Measurements from ENCODE around the gene HNRNPF. TPM values are rescaled to one million over a fixed set of nuclear protein-coding genes. Genes with fewer than 3 reads are reported as not detected.
A peak's percentile ranks its signal among the peaks of the same experiment; 100 is the strongest.
"Not testable (repeated sequence)": the region's sequence is repeated elsewhere in the genome, so short reads cannot be mapped to it uniquely, and the experiment has no call there.

Gene HNRNPF
- total and polyA plus RNA-seq, 12 donors: 48.7 to 207 (median 139) TPM

DNA sequence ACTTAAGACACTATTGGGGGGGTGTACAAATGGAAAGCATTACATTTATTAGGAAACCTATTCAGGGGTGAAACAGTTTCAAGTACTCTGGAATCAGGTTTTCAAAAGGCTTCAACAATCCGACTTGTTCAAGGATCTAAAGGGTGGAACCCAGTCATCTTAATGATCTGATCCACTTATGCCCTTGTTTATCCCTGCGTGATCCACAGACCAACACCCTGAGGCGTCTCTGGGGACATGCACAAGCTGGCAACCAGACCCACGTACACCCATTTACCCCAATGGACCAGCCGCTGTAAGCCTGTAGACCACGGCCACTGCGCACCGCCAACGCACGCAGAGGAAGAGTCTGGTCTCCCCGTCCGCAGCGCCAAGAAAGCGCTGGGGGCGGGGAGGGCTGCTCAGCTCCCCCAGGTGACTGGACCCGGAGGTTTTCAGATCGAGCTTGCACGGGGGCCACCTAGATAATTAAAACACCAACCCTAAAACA is 13.4 kb downstream of the HNRNPF start:
- Histone ChIP-seq H3K27me3 (no peaks in the 10 kb centered on the region), H3K9me3 (replicated peaks in 1 of 3) (no peaks in the 10 kb centered on the region), H3K4me1 (replicated peaks in 1 of 2) (peaks cover 20 to 53% of the 10 kb centered on the region in 2 donors), H3K27ac (peak overlapping the region in 4 of 5 donors; percentile 97 to 100 (median 98)), H3K4me3 (peak overlapping the region in 2 of 4 donors; percentile 66 to 92), H3K36me3 (replicated peaks in 1 of 2) (peaks cover 0 to 39% of the 10 kb centered on the region in 2 donors)
- no peak for TF ChIP-seq POLR2A (IDR thresholded peaks at IDR 0.05)
- TF ChIP-seq, protein P1, sequence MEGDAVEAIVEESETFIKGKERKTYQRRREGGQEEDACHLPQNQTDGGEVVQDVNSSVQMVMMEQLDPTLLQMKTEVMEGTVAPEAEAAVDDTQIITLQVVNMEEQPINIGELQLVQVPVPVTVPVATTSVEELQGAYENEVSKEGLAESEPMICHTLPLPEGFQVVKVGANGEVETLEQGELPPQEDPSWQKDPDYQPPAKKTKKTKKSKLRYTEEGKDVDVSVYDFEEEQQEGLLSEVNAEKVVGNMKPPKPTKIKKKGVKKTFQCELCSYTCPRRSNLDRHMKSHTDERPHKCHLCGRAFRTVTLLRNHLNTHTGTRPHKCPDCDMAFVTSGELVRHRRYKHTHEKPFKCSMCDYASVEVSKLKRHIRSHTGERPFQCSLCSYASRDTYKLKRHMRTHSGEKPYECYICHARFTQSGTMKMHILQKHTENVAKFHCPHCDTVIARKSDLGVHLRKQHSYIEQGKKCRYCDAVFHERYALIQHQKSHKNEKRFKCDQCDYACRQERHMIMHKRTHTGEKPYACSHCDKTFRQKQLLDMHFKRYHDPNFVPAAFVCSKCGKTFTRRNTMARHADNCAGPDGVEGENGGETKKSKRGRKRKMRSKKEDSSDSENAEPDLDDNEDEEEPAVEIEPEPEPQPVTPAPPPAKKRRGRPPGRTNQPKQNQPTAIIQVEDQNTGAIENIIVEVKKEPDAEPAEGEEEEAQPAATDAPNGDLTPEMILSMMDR (IDR thresholded peaks at IDR 0.05): no peak
- DNase-seq: peak in 4 of 7 donors; percentile 36 to 39 (median 38)
- intact Hi-C loops (cut with DNase I): loop anchor here in 1 of 2 donors (5.0 kb wide), 1 partner anchor 42 kb away; the partner anchor contains the start of gene ZNF487
- 9 to 22% (median 16%) methylated on average over 11 to 18 of the region's 18 CpGs for WGBS, 4 donors

DNA sequence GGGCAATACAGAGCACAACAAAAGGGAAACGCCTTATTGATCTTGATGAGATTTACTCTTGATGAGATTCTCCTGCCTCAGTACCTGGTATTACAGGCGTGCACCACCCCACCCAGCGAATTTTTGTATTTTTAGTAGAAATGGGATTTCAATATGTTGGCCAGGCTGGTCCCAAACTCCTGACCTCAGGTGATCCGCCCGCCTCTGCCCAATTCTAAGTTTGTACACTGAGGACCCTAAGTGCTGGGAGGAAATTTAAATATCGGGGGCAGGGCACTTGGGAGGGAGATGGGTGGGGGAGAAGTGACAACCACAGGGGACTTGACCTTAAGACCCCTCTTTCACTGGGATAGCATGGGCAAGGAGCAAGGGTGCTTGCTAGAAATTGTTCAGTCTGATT is 14.1 kb downstream of the HNRNPF start:
- TF ChIP-seq POLR2A (IDR thresholded peaks at IDR 0.05): no peak
- TF ChIP-seq, protein P1 (IDR thresholded peaks at IDR 0.05): no peak
- Histone ChIP-seq H3K4me1 (replicated peaks in 1 of 2) (peaks cover 26 to 54% of the 10 kb centered on the region in 2 donors), H3K4me3 (peak overlapping the region in 1 of 4 donors; percentile 66), H3K27me3 (no peaks in the 10 kb centered on the region), H3K36me3 (replicated peaks in 1 of 2) (peaks cover 0 to 47% of the 10 kb centered on the region in 2 donors), H3K27ac (peak overlapping the region in 1 of 5 donors; percentile 98), H3K9me3 (replicated peaks in 1 of 3) (no peaks in the 10 kb centered on the region)
- intact Hi-C loops (cut with DNase I): loop anchor here in 1 of 2 donors (5.0 kb wide), 1 partner anchor 42 kb away; the partner anchor contains the start of gene ZNF487
- WGBS, 4 donors: 80 to 91% (median 85%) methylated on average over 6 of the region's 6 CpGs
- no peak for DNase-seq

DNA sequence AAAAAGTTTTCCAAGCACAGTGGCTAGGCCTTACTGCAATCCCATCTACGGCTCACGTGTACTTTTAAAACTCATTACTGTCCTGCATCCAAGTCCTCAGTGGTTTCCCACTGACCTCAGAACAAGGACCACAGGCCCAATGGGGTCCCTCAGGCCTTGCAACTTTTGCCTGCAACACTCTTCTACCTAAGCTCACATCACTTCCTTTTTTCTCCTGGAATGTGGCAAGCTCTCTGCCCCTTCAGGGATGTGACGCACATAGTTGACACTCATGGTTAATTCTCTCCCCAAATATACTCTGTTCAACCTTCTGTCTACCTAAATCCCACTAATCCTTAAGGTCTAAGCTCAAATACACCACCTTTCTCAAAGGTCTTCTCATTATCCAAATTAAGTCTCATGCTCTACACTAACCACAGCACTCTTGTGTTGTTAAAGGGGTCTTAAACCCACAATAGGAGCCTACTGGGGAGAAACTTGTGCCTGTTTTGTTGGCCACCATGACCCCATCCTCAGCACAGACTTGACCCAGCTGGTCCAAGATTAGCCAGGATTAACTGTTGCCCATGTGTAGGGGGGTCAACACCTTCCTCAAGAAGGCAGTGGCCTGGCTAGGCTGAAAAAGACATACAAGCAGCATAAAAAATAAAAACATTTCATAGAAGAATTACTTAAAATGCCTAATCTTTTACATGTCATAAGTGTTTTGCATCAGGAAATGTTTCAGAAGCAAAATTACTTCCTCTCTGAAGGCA is 15.2 kb downstream of the HNRNPF start:
- intact Hi-C loops (cut with DNase I): no loop called here
- Histone ChIP-seq H3K4me3 (no peak overlapping the region), H3K9me3 (replicated peaks in 1 of 3) (no peaks in the 10 kb centered on the region), H3K4me1 (replicated peaks in 1 of 2) (peaks cover 23 to 50% of the 10 kb centered on the region in 2 donors), H3K27me3 (no peaks in the 10 kb centered on the region), H3K36me3 (replicated peaks in 1 of 2) (peaks cover 0 to 58% of the 10 kb centered on the region in 2 donors), H3K27ac (peak overlapping the region in 2 of 5 donors; percentile 18 to 42)
- WGBS, 4 donors: 72 to 82% (median 80%) methylated on average over 3 of the region's 3 CpGs
- peak in 1 of 7 donors; percentile 1 for DNase-seq
- TF ChIP-seq POLR2A (IDR thresholded peaks at IDR 0.05): no peak
- TF ChIP-seq, protein P1 (IDR thresholded peaks at IDR 0.05): no peak

DNA sequence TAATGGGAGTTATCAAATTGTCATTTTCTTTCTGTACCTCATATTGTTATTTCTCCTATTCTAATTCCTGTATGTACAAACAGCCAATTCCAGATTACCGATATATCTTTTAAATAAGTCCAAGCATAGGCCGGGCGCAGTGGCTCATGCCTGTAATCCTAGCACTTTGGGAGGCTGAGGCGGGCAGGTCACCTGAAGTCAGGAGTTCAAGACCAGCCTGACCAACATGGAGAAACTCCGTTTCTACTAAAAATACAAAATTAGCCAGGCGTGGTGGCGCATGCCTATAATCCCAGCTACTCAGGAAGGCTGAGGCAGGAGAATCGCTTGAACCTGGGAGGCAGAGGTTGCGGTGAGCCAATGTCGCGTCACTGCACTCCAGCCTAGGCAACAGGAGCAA is 15.8 kb downstream of the HNRNPF start:
- peak in 1 of 7 donors; percentile 6 for DNase-seq
- 89 to 96% (median 95%) methylated on average over 11 of the region's 11 CpGs for WGBS, 4 donors
- H3K27me3 ChIP-seq; H3K9me3 ChIP-seq (replicated peaks in 1 of 3); H3K4me3 ChIP-seq; intact Hi-C loops (cut with DNase I): not testable (repeated sequence)
- peaks cover 0 to 64% of the 10 kb centered on the region in 2 donors for H3K36me3 ChIP-seq (replicated peaks in 1 of 2)
- peaks cover 17 to 44% of the 10 kb centered on the region in 2 donors for H3K4me1 ChIP-seq (replicated peaks in 1 of 2)
- H3K27ac ChIP-seq: peak overlapping the region in 1 of 5 donors; percentile 15
